T-helper 2 cell treated with Interferon-gamma antibody and Interleukin-4, amounts not matched to agents 5 μg/mL and 100 μg/mL, for 36 hours (primary cell): Measurements from ENCODE around the gene PRAMEF18.
"Not testable (repeated sequence)": the region's sequence is repeated elsewhere in the genome, so short reads cannot be mapped to it uniquely, and the experiment has no call there.

Source experiments
- DNase-seq: peaks from one replicate; pipeline ENCODE4 v3.0.0; 2021; ENCODE audit warnings: low spot score
- H3K27ac Mint-ChIP-seq: one replicate; pipeline ENCODE4 v1.8.0; 2021; ENCODE audit warnings: mild to moderate bottlenecking, mixed read lengths
- H3K27me3 Mint-ChIP-seq: one replicate; pipeline ENCODE4 v1.8.0; 2021; ENCODE audit warnings: low read depth, mixed read lengths
- H3K36me3 Mint-ChIP-seq: one replicate; pipeline ENCODE4 v1.8.0; 2021; ENCODE audit warnings: low read depth, mixed read lengths
- H3K4me1 Mint-ChIP-seq: one replicate; pipeline ENCODE4 v1.8.0; 2021; ENCODE audit warnings: low read depth, mixed read lengths
- H3K4me3 Mint-ChIP-seq: one replicate; pipeline ENCODE4 v1.8.0; 2022; ENCODE audit warnings: mild to moderate bottlenecking, moderate library complexity, mixed read lengths
- H3K9me3 Mint-ChIP-seq: one replicate; pipeline ENCODE4 v1.8.0; 2021; ENCODE audit warnings: mixed read lengths

Gene PRAMEF18

GRCh38 chr1:13228343-13228781 lies 2.4 kb upstream of the PRAMEF18 start:
- no peaks in the 10 kb centered on the region for H3K9me3 Mint-ChIP-seq
- peaks cover 4% of the 10 kb centered on the region for H3K27me3 Mint-ChIP-seq
- DNase-seq: peak; percentile 15
- no peak overlapping the region for H3K27ac Mint-ChIP-seq
- H3K4me3 Mint-ChIP-seq: no peak overlapping the region
- H3K4me1 Mint-ChIP-seq: no peaks in the 10 kb centered on the region
- H3K36me3 Mint-ChIP-seq: no peaks in the 10 kb centered on the region

GRCh38 chr1:13227271-13228055 lies 1.5 kb upstream of the PRAMEF18 start:
- not testable (repeated sequence) for DNase-seq, H3K4me1 Mint-ChIP-seq, H3K27ac Mint-ChIP-seq, H3K27me3 Mint-ChIP-seq, H3K36me3 Mint-ChIP-seq, H3K4me3 Mint-ChIP-seq, H3K9me3 Mint-ChIP-seq

GRCh38 chr1:13224480-13225060 lies 1.4 kb downstream of the PRAMEF18 start:
- Mint-ChIP-seq H3K4me1 (no peaks in the 10 kb centered on the region), H3K27ac (no peak overlapping the region), H3K4me3 (no peak overlapping the region), H3K27me3 (peaks cover 4% of the 10 kb centered on the region), H3K9me3 (no peaks in the 10 kb centered on the region), H3K36me3 (no peaks in the 10 kb centered on the region)
- DNase-seq: peak; percentile 2

- not testable (repeated sequence) for H3K4me1 Mint-ChIP-seq, DNase-seq, H3K9me3 Mint-ChIP-seq, H3K36me3 Mint-ChIP-seq, H3K27ac Mint-ChIP-seq, H3K4me3 Mint-ChIP-seq, H3K27me3 Mint-ChIP-seq
Measured at GRCh38 chr1:13222788-13223187, 3.2 kb downstream of the PRAMEF18 start.

GRCh38 chr1:13219203-13219602 lies 6.8 kb downstream of the PRAMEF18 start:
- not testable (repeated sequence) for H3K4me3 Mint-ChIP-seq, H3K27ac Mint-ChIP-seq, H3K9me3 Mint-ChIP-seq, DNase-seq, H3K4me1 Mint-ChIP-seq, H3K36me3 Mint-ChIP-seq, H3K27me3 Mint-ChIP-seq

- H3K4me1 Mint-ChIP-seq, H3K4me3 Mint-ChIP-seq, H3K27ac Mint-ChIP-seq, H3K36me3 Mint-ChIP-seq, H3K9me3 Mint-ChIP-seq, DNase-seq, H3K27me3 Mint-ChIP-seq: not testable (repeated sequence)
Measured at GRCh38 chr1:13216619-13217018, 9.3 kb downstream of the PRAMEF18 start.

- not testable (repeated sequence) for H3K9me3 Mint-ChIP-seq
Measured at GRCh38 chr1:13208712-13209111, 17.2 kb downstream of the PRAMEF18 start.

GRCh38 chr1:13201309-13201708 lies 24.6 kb downstream of the PRAMEF18 start, which contains the start of gene PRAMEF13:
Gene PRAMEF13, minus strand, starts transcription at chr1:13201409. Its CDS starts 1,820 bp downstream, at chr1:13199589.
- DNase-seq, H3K4me1 Mint-ChIP-seq, H3K36me3 Mint-ChIP-seq, H3K27me3 Mint-ChIP-seq, H3K4me3 Mint-ChIP-seq, H3K27ac Mint-ChIP-seq, H3K9me3 Mint-ChIP-seq: not testable (repeated sequence)

More at GRCh38 chr1:13208712-13209111, 17.2 kb downstream of the PRAMEF18 start:
- H3K36me3 Mint-ChIP-seq, DNase-seq, H3K27ac Mint-ChIP-seq, H3K4me1 Mint-ChIP-seq, H3K4me3 Mint-ChIP-seq, H3K27me3 Mint-ChIP-seq: not testable (repeated sequence)
